Measurements from ENCODE around the gene CCDC157.
"Not testable (repeated sequence)": the region's sequence is repeated elsewhere in the genome, so short reads cannot be mapped to it uniquely, and the experiment has no call there.

Gene CCDC157

GRCh38 chr22:30326255-30326705 is 30.5 kb upstream of the CCDC157 start:
- FAIRE-seq: no peak

GRCh38 chr22:30326706-30327362 is 30.0 kb upstream of the CCDC157 start, which contains the start of gene TBC1D10A:
TSS of gene TBC1D10A (minus strand) at chr22:30326941. CDS start at chr22:30326881, 60 bp downstream.
- no peak for FAIRE-seq

GRCh38 chr22:30327864-30328345 is 28.9 kb upstream of the CCDC157 start:
- FAIRE-seq: no peak

- no peak for FAIRE-seq
These were observed 28.2 kb upstream of the CCDC157 start for GRCh38 chr22:30328466-30329049.

- no peak for FAIRE-seq
These were observed 24.3 kb upstream of the CCDC157 start for GRCh38 chr22:30332551-30332950.

- FAIRE-seq: no peak
These were observed 23.7 kb upstream of the CCDC157 start for GRCh38 chr22:30332994-30333706.

- FAIRE-seq: no peak
These were observed 23.1 kb upstream of the CCDC157 start for GRCh38 chr22:30333707-30334087.

- no peak for FAIRE-seq
These were observed 22.2 kb upstream of the CCDC157 start for GRCh38 chr22:30334646-30335045.

GRCh38 chr22:30335236-30335635 is 21.6 kb upstream of the CCDC157 start:
- no peak for FAIRE-seq

- FAIRE-seq: no peak
These were observed 19.9 kb upstream of the CCDC157 start for GRCh38 chr22:30336752-30337460.

GRCh38 chr22:30337461-30337778 is 19.4 kb upstream of the CCDC157 start:
- no peak for FAIRE-seq

GRCh38 chr22:30338341-30338740 is 18.5 kb upstream of the CCDC157 start:
- not testable (repeated sequence) for FAIRE-seq

GRCh38 chr22:30338802-30339201 is 18.0 kb upstream of the CCDC157 start:
- no peak for FAIRE-seq

GRCh38 chr22:30340911-30341685 is 15.7 kb upstream of the CCDC157 start:
- FAIRE-seq: no peak

GRCh38 chr22:30344447-30345200 is 12.2 kb upstream of the CCDC157 start:
- FAIRE-seq: no peak

- FAIRE-seq: no peak
These were observed 9.4 kb upstream of the CCDC157 start for GRCh38 chr22:30347255-30347892.

GRCh38 chr22:30348404-30348803 is 8.4 kb upstream of the CCDC157 start:
- no peak for FAIRE-seq

GRCh38 chr22:30348809-30349208 is 8.0 kb upstream of the CCDC157 start:
- FAIRE-seq: no peak

GRCh38 chr22:30351226-30351625 is 5.6 kb upstream of the CCDC157 start:
- FAIRE-seq: no peak

- no peak for FAIRE-seq
These were observed 2.2 kb upstream of the CCDC157 start for GRCh38 chr22:30354644-30355043.

- FAIRE-seq: no peak
These were observed 396 bp downstream of the CCDC157 start for GRCh38 chr22:30357236-30357570.
